Heart left ventricle (tissue), 16 donors: ENCODE measurements around the gene GCNT2. TPM values are rescaled to one million over a fixed set of nuclear protein-coding genes. Genes with fewer than 3 reads are reported as not detected.

ENCODE experiments used
- ATAC-seq, 4 donors: fragments of 200-7000 bp; cut with Tn5 transposase; one replicate each; pipeline ENCODE4 v1.9.1; 2020 to 2022; ENCODE audit warnings: moderate library complexity in 4 of 4, mild to moderate bottlenecking in 3 of 4, moderate number of reproducible peaks in 1 of 4
- DNase-seq, 5 donors: peaks; one replicate each; pipeline ENCODE4 v3.0.0-alpha.2; 2020
- H3K27ac ChIP-seq, 12 donors: fragments of 200-600 bp; sonication (generic) in 4 of 12; one replicate each; pipeline versions ENCODE4 v1.5.0 to v1.8.0; 2016 to 2022; ENCODE audit warnings: mild to moderate bottlenecking in 2 of 12
- H3K27me3 ChIP-seq, 9 donors: fragments of 200-600 bp; sonication (generic) in 2 of 9; one replicate each; pipeline versions ENCODE4 v1.5.1 to v1.8.0; 2016 to 2022; ENCODE audit warnings: mild to moderate bottlenecking in 3 of 9
- H3K36me3 ChIP-seq, 9 donors: fragments of 200-600 bp; sonication (generic) in 2 of 9; one replicate each; pipeline versions ENCODE4 v1.5.0 to v1.8.0; 2018 to 2022; ENCODE audit warnings: mild to moderate bottlenecking in 2 of 9
- H3K4me1 ChIP-seq, 12 donors: fragments of 200-600 bp; sonication (generic) in 4 of 12; one replicate each; pipeline versions ENCODE4 v1.5.0 to v1.8.0; 2016 to 2022; ENCODE audit warnings: mild to moderate bottlenecking in 3 of 12
- H3K4me3 ChIP-seq, 12 donors: fragments of 200-600 bp; sonication (generic) in 4 of 12; one replicate each; pipeline versions ENCODE4 v1.5.0 to v1.8.0; 2017 to 2022; ENCODE audit warnings: mild to moderate bottlenecking in 9 of 12, moderate library complexity in 4 of 12
- H3K9me3 ChIP-seq, 12 donors: fragments of 200-600 bp; sonication (generic) in 4 of 12; one replicate each; pipeline versions ENCODE4 v1.5.0 to v1.8.0; 2016 to 2022; ENCODE audit warnings: mild to moderate bottlenecking in 1 of 12
- CTCF ChIP-seq, 12 donors: fragments of 200-600 bp; sonication (generic) in 4 of 12; IDR thresholded peaks; one replicate each; pipeline versions ENCODE4 v1.5.0 to v1.8.0; 2018 to 2022; ENCODE audit warnings: antibody characterized with exemption in 12 of 12, mild to moderate bottlenecking in 5 of 12
- POLR2A ChIP-seq, 2 donors: fragments of 450-650 bp; IDR thresholded peaks; one replicate each; pipeline ENCODE4 v1.6.1; 2017; ENCODE audit warnings: antibody characterized with exemption in 2 of 2, mild to moderate bottlenecking in 2 of 2, moderate library complexity in 2 of 2
- WGBS, 4 donors: extraction: QIAGEN DNeasy Blood & Tissue Kit in 2 of 4; methylation state at CpG; one replicate each; pipeline versions ENCODE4 v1.1.5 to v1.1.7; 2013 to 2018; 5-methylcytosine and 5-hydroxymethylcytosine counted together
- intact Hi-C, 10 donors: fragments of 100-400 bp; cut with DNase I; formaldehyde crosslinking; loops; one replicate each; pipeline versions ENCODE4 v1.11.1 to v1.14.2; 2022
- polyA plus RNA-seq, 2 donors: library from polyadenylated mRNA; stranded (reverse); fragments of 200-250 nt; gene quantifications; one replicate each; pipeline ENCODE4 v1.2.3, GENCODE V29; 2013
- total RNA-seq, 9 donors: library from RNA; depleted of rRNA in 2 of 9; stranded (reverse); fragments of >200 nt in 2 of 9; fragmentation: NEBNext Ultra II Directional in 3 of 9; extraction: Animal tissue kit (Norgen Biotek cat#: 25700) in 3 of 9; gene quantifications; one replicate each; pipeline versions ENCODE4 v1.1.0 to v1.2.4, GENCODE V29; 2016 to 2023
- donor health status: ischemic (EF 13 %, LVEDD 7.1; RV severe dilation, severe dysfunction).
- donor health status: healthy with polysubstance abuse.
- donor health status: DM: no; HTN: yes; CAD: no.
- donor health status: DM: no; HTN: no; CAD: no.
- donor health status: ischemic (EF 25% LVEDD 6.9; RV normal size, moderate dysfunction).
- donor health status: ischemic (EF 25% LVEDD 5.7; RV mildly dilated, moderate dysfunction).
- donor health status: healthy.
- donor health status: DM: yes; HTN: yes; CAD: no.
- donor health status: ischemic (EF 35%, LVEDD 5.7; RV mildly dilated, moderate dysfunction).
- donor health status: nonischemic (EF 11% LVEDD 7.7; RV severe dilation, severe dysfunction).
- donor health status: DM: yes; HTN: yes; CAD: no.
- donor health status: PGD.
- donor health status: ischemic (EF 29% LVEDD 5.4; RV normal size, mild dysfunction).
- donor health status: nonischemic (EF 23%, LVEDD 6.1; RV moderate dilation, normal function).

The GCNT2 gene
- total and polyA plus RNA-seq, 11 donors, result 15.1 to 68.8 (median 40.9) TPM

- no peak overlapping the region for H3K27ac ChIP-seq
- peaks cover 0 to 7% (median 0%) of the 10 kb centered on the region in 9 donors for H3K36me3 ChIP-seq
- H3K4me1 ChIP-seq, result peaks cover 0 to 12% (median 0%) of the 10 kb centered on the region in 12 donors
- WGBS, 4 donors, result 78 to 81% (median 78%) methylated on average over 1 of the region's 1 CpG
- H3K27me3 ChIP-seq, result no peaks in the 10 kb centered on the region
- ATAC-seq (peak in 1 of 4 donors; percentile 38), DNase-seq (no peak)
- H3K9me3 ChIP-seq, result no peaks in the 10 kb centered on the region
- intact Hi-C loops, result no loop called here
- H3K4me3 ChIP-seq, result no peak overlapping the region
- TF ChIP-seq POLR2A (IDR thresholded peaks at IDR 0.05) (no peak), CTCF (IDR thresholded peaks at IDR 0.05) (no peak)
These were observed 112.1 kb downstream of the GCNT2 start for GRCh38 chr6:10633216-10633615.

DNA sequence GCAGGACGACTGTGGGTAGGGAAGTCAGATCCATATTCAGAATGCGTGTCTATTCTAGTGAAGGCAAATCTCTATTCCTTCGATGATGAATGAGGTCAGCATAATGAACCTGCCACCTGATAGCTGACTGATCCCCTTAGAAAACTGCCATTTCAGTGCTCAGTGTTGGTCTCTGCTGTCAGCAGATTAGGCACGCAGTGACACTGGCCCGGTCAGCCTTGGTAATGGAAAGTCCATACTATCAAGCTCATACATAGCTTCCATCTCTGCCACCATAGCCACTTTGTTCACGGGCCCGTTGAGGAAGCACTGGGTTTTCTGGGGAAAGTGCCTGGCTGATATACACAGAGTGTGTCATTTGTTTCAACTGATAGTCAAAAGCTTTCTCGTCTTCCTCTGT is 119.3 kb downstream of the GCNT2 start:
- Histone ChIP-seq H3K27ac (no peak overlapping the region), H3K4me1 (peaks cover 0 to 17% (median 0%) of the 10 kb centered on the region in 12 donors), H3K27me3 (no peaks in the 10 kb centered on the region), H3K36me3 (no peaks in the 10 kb centered on the region), H3K4me3 (no peak overlapping the region), H3K9me3 (peaks cover 0 to 7% (median 0%) of the 10 kb centered on the region in 12 donors)
- intact Hi-C loops, result no loop called here
- ATAC-seq, result no peak
- WGBS, 4 donors, result 69 to 85% (median 73%) methylated on average over 8 of the region's 8 CpGs
- no peak for DNase-seq
- TF ChIP-seq POLR2A (IDR thresholded peaks at IDR 0.05) (no peak), CTCF (IDR thresholded peaks at IDR 0.05) (no peak)

DNA sequence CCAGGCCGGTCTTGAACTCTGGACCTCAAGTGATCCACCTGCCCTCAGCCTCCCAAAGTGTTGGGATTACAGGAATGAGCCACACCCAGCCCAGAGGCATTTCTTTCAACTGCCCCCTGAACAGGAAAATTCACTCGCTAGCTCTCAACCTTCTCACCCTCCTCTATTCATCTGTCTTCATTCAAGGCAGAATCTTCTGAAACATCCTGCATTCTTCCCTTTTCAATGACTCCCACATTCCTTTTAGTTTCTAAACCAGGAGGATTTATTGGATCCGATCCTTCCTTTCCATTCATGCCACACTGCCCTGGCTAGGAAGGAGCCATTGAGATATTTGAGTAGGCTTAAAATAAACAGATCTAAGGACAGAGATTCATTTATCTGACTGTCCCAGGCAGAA is 120.4 kb downstream of the GCNT2 start:
- H3K36me3 ChIP-seq, result no peaks in the 10 kb centered on the region
- WGBS, 4 donors, result 70 to 80% (median 72%) methylated on average over 3 of the region's 3 CpGs
- H3K27ac ChIP-seq, result no peak overlapping the region
- intact Hi-C loops, result no loop called here
- no peak overlapping the region for H3K4me3 ChIP-seq
- no peak for TF ChIP-seq CTCF (IDR thresholded peaks at IDR 0.05)
- TF ChIP-seq POLR2A (IDR thresholded peaks at IDR 0.05), result no peak
- H3K27me3 ChIP-seq, result no peaks in the 10 kb centered on the region
- H3K4me1 ChIP-seq, result peaks cover 0 to 17% (median 0%) of the 10 kb centered on the region in 12 donors
- peaks cover 0 to 7% (median 0%) of the 10 kb centered on the region in 12 donors for H3K9me3 ChIP-seq
- DNase-seq (no peak), ATAC-seq (no peak)

DNA sequence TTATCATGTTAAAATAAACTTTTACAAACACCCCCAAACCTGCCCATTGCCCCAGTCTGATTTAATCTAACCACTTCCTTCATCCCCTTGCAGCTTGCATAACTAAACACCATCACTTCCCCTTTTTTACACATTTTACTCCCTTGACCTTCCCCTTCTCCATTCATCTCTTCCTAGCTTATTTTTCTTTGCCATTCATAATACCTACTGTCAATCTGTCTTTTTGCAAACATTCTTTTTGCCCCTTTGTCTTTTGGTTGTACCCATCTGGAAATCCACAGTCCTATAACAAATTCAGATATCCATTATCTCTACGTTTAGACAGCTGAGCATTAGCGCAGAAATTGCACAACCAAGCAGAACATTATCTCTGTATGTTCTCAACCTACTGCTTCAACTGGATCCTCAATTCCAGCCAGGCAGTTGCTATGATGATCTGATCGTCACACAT is 122.1 kb downstream of the GCNT2 start:
- no peak overlapping the region for H3K27ac ChIP-seq
- WGBS, 4 donors, result 51 to 59% (median 54%) methylated on average over 3 of the region's 3 CpGs
- H3K9me3 ChIP-seq, result peaks cover 0 to 7% (median 0%) of the 10 kb centered on the region in 12 donors
- DNase-seq (no peak), ATAC-seq (no peak)
- H3K27me3 ChIP-seq, result no peaks in the 10 kb centered on the region
- no peak overlapping the region for H3K4me3 ChIP-seq
- peaks cover 0 to 17% (median 0%) of the 10 kb centered on the region in 12 donors for H3K4me1 ChIP-seq
- no peaks in the 10 kb centered on the region for H3K36me3 ChIP-seq
- TF ChIP-seq CTCF (IDR thresholded peaks at IDR 0.05) (no peak), POLR2A (IDR thresholded peaks at IDR 0.05) (no peak)
- intact Hi-C loops, result no loop called here
